Measurements from ENCODE around the gene SCIN. TPM values are rescaled to one million over a fixed set of nuclear protein-coding genes. Genes with fewer than 3 reads are reported as not detected.
"Not testable (repeated sequence)": the region's sequence is repeated elsewhere in the genome, so short reads cannot be mapped to it uniquely, and the experiment has no call there.

The SCIN gene
- total RNA-seq, 2 donors from 2014 or later, result 0.67 to 0.93 TPM

DNA sequence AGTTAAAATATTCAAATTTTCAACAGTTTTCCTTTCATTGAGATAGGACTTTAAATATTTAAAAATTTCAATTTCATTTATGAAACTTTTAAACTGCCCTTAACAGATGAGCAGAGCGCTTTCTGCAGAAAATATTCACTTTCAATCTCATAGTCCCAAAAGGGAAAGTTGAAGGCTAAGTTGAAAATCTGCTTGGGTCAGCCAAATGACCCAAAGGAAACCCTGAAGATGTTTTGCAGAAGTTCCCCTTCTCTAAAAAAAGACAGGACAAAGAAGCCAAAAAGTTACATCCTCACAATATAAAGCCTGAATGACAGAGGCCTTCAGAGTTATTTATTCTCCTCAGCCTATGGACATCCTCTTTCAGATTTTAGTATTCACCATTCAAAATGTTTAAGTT is 17.6 kb upstream of the SCIN start:
- Histone ChIP-seq H3K9me3 (no peaks in the 10 kb centered on the region), H3K27ac (no peak overlapping the region), H3K4me3 (no peak overlapping the region), H3K27me3 (no peaks in the 10 kb centered on the region), H3K36me3 (no peaks in the 10 kb centered on the region), H3K4me1 (no peaks in the 10 kb centered on the region)
- TF ChIP-seq, protein P1, sequence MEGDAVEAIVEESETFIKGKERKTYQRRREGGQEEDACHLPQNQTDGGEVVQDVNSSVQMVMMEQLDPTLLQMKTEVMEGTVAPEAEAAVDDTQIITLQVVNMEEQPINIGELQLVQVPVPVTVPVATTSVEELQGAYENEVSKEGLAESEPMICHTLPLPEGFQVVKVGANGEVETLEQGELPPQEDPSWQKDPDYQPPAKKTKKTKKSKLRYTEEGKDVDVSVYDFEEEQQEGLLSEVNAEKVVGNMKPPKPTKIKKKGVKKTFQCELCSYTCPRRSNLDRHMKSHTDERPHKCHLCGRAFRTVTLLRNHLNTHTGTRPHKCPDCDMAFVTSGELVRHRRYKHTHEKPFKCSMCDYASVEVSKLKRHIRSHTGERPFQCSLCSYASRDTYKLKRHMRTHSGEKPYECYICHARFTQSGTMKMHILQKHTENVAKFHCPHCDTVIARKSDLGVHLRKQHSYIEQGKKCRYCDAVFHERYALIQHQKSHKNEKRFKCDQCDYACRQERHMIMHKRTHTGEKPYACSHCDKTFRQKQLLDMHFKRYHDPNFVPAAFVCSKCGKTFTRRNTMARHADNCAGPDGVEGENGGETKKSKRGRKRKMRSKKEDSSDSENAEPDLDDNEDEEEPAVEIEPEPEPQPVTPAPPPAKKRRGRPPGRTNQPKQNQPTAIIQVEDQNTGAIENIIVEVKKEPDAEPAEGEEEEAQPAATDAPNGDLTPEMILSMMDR (IDR thresholded peaks at IDR 0.05), result no peak
- DNase-seq (ENCODE audit: low spot score), result no peak

DNA sequence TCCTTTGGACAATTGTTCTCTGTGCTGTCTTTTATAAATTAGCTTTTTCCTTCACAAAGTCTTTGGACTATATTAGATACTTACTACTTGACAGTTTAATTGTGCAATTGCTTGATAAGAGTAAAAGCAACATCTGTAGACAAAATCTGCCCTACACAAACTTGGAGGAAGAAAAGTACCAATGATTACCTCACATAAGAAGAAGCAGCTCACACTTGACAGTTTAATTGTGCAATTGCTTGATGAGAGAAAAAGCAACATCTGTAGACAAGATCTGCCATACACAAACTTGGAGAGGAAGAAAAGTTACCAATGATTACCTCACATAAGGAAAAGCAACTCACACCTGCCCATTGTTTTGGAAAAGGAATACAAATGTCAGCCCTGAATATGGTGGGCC is 17.1 kb upstream of the SCIN start:
- TF ChIP-seq, protein P1 (IDR thresholded peaks at IDR 0.05), result no peak
- no peak overlapping the region for H3K4me3 ChIP-seq
- H3K27me3 ChIP-seq, result no peaks in the 10 kb centered on the region
- no peaks in the 10 kb centered on the region for H3K4me1 ChIP-seq
- H3K9me3 ChIP-seq, result no peaks in the 10 kb centered on the region
- DNase-seq (ENCODE audit: low spot score), result no peak
- H3K27ac ChIP-seq, result no peak overlapping the region
- no peaks in the 10 kb centered on the region for H3K36me3 ChIP-seq

DNA sequence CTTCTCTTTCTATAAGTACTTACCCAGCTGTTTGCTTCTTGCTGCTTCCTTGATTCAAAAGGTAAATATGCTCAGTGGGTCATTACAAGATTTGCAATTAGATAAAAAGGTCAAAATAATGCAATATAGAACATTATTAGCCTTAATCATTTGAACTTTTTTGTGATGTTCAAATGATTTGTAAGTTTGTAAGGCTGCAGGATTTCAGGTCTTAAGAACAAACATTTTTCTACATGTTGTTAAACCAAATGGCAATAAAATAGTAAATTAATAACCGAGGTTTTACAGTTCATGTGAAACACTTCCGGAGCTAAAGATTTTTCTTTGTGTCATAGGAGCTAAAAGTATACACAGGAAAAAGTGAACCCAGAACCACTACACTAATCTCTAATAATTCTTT is 16.2 kb upstream of the SCIN start:
- Histone ChIP-seq H3K4me1 (no peaks in the 10 kb centered on the region), H3K36me3 (no peaks in the 10 kb centered on the region), H3K4me3 (no peak overlapping the region), H3K9me3 (no peaks in the 10 kb centered on the region), H3K27ac (no peak overlapping the region), H3K27me3 (no peaks in the 10 kb centered on the region)
- DNase-seq (ENCODE audit: low spot score), result no peak
- TF ChIP-seq, protein P1 (IDR thresholded peaks at IDR 0.05), result no peak

DNA sequence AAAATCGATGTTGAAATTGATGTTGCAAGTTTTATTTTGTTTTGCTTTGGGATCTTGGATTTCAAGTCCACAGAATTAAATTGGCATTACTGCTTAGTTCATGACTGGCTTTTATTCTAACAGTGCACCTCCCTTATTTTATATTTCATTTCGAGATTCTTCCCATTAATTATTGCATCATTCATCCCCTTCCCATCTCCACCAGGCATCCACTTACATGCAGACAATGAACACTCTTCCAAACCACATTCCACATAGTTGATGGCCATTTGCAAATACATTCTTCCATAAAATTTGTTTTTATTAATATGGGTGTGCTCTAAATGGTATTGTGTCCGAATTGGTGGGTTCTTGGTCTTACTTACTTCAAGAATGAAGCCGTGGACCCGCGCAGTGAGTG is 15.6 kb upstream of the SCIN start:
- Histone ChIP-seq H3K9me3 (no peaks in the 10 kb centered on the region), H3K4me1 (no peaks in the 10 kb centered on the region), H3K27me3 (no peaks in the 10 kb centered on the region), H3K36me3 (no peaks in the 10 kb centered on the region), H3K4me3 (no peak overlapping the region), H3K27ac (no peak overlapping the region)
- no peak for DNase-seq (ENCODE audit: low spot score)
- TF ChIP-seq, protein P1 (IDR thresholded peaks at IDR 0.05), result no peak

DNA sequence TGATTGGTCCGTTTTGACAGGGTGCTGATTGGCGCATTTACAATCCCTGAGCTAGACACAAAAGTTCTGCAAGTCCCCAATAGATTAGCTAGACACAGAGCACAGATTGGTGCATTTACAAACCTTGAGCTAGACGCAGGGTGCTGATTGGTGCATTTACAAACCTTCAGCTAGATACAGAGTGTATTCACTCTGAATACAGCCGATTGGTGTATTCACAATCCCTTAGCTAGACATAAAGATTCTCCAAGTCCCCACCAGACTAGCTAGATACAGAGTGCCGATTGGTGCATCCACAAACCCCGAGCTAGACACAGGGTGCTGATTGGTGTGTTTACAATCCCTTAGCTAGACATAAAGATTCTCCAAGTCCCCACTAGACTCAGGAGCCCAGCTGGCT is 14.8 kb upstream of the SCIN start:
- not testable (repeated sequence) for H3K4me3 ChIP-seq; H3K27ac ChIP-seq; H3K36me3 ChIP-seq; H3K4me1 ChIP-seq; DNase-seq (ENCODE audit: low spot score); H3K27me3 ChIP-seq; H3K9me3 ChIP-seq

DNA sequence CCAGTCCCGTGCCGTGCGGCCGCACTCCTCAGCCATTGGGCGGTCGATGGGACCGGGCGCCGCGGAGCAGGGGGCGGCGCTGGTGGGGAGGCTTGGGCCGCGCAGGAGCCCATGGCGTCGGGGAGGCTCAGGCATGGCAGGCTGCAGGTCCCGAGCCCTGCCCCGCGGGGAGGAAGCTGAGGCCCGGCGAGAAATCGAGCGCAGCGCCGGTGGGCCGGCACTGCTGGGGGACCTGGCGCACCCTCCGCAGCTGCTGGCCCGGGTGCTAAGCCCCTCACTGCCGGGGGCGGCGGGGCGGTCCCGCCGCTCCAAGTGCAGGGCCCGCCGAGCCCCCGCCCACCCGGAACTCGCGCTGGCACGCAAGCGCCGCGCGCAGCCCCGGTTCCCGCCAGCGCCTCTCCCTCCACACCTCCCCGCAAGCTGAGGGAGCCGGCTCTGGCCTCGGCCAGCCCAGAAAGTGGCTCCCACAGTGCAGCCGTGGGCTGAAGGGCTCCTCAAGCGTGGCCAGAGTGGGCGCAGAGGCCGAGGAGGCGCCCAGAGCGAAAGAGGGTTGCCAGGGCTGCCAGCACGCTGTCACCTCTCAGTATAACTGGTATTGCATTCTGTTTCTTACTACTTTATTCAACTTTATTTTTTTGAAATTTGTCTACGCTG is 14.3 kb upstream of the SCIN start:
- H3K36me3 ChIP-seq, H3K27ac ChIP-seq, H3K27me3 ChIP-seq: not testable (repeated sequence)

DNA sequence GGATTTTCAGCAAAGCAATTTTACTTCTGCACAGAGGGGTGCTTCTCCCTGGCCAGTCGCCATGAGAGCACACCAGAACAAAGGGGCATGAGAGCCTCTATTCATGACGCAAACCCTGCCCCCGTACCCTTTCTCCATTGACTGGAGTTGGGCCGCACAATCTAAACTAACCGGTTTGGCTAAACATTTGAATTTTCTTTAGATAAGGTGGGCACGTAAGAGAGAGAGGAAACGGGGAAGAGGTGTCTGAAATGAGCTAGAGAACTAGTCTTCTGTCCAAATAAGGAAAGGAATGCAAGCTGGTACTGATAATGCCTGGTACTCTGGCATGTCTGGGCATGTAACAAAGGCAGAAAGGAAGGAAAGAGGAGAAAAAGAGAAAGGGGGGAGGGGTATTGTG is 13.2 kb upstream of the SCIN start:
- Histone ChIP-seq H3K9me3 (no peaks in the 10 kb centered on the region), H3K36me3 (no peaks in the 10 kb centered on the region), H3K4me3 (no peak overlapping the region), H3K27me3 (no peaks in the 10 kb centered on the region), H3K4me1 (no peaks in the 10 kb centered on the region), H3K27ac (no peak overlapping the region)
- DNase-seq (ENCODE audit: low spot score), result no peak
- TF ChIP-seq, protein P1 (IDR thresholded peaks at IDR 0.05), result no peak

More for the DNA sequence above, 14.3 kb upstream of the SCIN start:
- not testable (repeated sequence) for H3K4me1 ChIP-seq; DNase-seq (ENCODE audit: low spot score); H3K9me3 ChIP-seq; H3K4me3 ChIP-seq

All from right atrium auricular region (tissue), 2 donors.